ENCODE measurements around the gene ATXN1. TPM values are rescaled to one million over a fixed set of nuclear protein-coding genes. Genes with fewer than 3 reads are reported as not detected.

The ATXN1 gene
- total RNA-seq, 1 experiment from 2014 or later = 5.6 TPM

DNA sequence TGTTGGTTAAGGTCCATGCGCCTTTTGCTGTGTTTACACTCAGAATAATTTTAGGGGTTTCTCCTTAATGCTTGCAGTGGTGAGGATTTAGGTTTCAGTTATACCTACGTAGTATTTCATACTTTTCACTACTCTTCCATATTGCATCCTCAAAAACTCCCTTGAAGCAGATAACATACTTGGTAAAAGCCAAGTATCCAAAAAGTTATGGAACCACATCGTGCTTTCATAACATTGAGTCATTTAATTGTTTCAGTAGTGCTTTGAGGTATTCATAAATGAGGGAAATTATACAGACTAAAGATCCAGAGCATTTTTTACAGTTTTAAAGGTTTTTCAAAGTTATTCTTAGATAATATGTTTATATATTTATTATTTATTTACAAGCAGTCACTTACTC, 4.0 kb upstream of the ATXN1 start:
- Histone ChIP-seq H3K56ac (ENCODE audit: insufficient read length, low read depth, low read length) (no peak overlapping the region), H2BK20ac (ENCODE audit: low read depth, low read length, poor library complexity, severe bottlenecking) (no peak overlapping the region), H3K9me3 (ENCODE audit: control insufficient read depth, low read depth, low read length) (no peaks in the 10 kb centered on the region), H4K8ac (replicated peaks; ENCODE audit: insufficient read length, low read depth, low read length) (no peak overlapping the region), H3K4me1 (ENCODE audit: insufficient read depth, low read length) (peaks cover 2% of the 10 kb centered on the region; the same call in 1 of the 2 replicates), H4K20me1 (ENCODE audit: control insufficient read depth, insufficient read depth, insufficient read length) (peaks cover 3% of the 10 kb centered on the region), H2AFZ (ENCODE audit: low read length) (no peak overlapping the region), H3K27me3 (ENCODE audit: insufficient read depth, low read length) (no peaks in the 10 kb centered on the region), H4K5ac (ENCODE audit: insufficient read length, low read depth, low read length) (no peak overlapping the region), H2AK5ac (ENCODE audit: insufficient read length, low read length) (no peak overlapping the region), H3K23me2 (ENCODE audit: insufficient read length, low read depth, low read length, poor library complexity, severe bottlenecking) (peaks cover 11% of the 10 kb centered on the region), H2BK120ac (ENCODE audit: low read depth, low read length, poor library complexity, severe bottlenecking) (no peak overlapping the region), H3K9ac (ENCODE audit: extremely low read depth, insufficient read length, low read length) (no peak overlapping the region), H2BK12ac (ENCODE audit: insufficient read length, low read depth, low read length) (no peak overlapping the region), H3K14ac (ENCODE audit: insufficient read depth, low read length) (no peak overlapping the region), H3K18ac (ENCODE audit: insufficient read length, low read depth, low read length) (no peak overlapping the region), H3K4ac (ENCODE audit: low read depth, low read length) (no peak overlapping the region), H3T11ph (ENCODE audit: low read length) (no peak overlapping the region), H2BK5ac (ENCODE audit: insufficient read length, low read length) (no peak overlapping the region), H3K79me2 (ENCODE audit: insufficient read depth, low read length) (no peaks in the 10 kb centered on the region), H3K4me2 (ENCODE audit: insufficient read depth, insufficient read length, low read length) (no peak overlapping the region), H3K23ac (ENCODE audit: insufficient read length, low read depth, low read length) (no peak overlapping the region), H3K27ac (ENCODE audit: insufficient read length, low read depth, low read length) (no peak overlapping the region), H3K79me1 (ENCODE audit: insufficient read depth, low read depth, low read length, poor library complexity, severe bottlenecking) (no peaks in the 10 kb centered on the region), H4K91ac (ENCODE audit: insufficient read length, low read depth, low read length) (no peak overlapping the region), H2BK15ac (ENCODE audit: low read depth, low read length) (no peak overlapping the region)
- no CpG with 5 or more reads among the region's 3 CpGs for WGBS (ENCODE audit: extremely low coverage, insufficient read length, low lambda C conversion rate)
- H3K27me3 Mint-ChIP-seq (ENCODE audit: low read depth) = peaks cover 7% of the 10 kb centered on the region
- TF ChIP-seq, protein P1, sequence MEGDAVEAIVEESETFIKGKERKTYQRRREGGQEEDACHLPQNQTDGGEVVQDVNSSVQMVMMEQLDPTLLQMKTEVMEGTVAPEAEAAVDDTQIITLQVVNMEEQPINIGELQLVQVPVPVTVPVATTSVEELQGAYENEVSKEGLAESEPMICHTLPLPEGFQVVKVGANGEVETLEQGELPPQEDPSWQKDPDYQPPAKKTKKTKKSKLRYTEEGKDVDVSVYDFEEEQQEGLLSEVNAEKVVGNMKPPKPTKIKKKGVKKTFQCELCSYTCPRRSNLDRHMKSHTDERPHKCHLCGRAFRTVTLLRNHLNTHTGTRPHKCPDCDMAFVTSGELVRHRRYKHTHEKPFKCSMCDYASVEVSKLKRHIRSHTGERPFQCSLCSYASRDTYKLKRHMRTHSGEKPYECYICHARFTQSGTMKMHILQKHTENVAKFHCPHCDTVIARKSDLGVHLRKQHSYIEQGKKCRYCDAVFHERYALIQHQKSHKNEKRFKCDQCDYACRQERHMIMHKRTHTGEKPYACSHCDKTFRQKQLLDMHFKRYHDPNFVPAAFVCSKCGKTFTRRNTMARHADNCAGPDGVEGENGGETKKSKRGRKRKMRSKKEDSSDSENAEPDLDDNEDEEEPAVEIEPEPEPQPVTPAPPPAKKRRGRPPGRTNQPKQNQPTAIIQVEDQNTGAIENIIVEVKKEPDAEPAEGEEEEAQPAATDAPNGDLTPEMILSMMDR (conservative IDR thresholded peaks at IDR 0.05) = no peak
- peaks cover 16 to 21% of the 10 kb centered on the region in 2 experiments for H3K4me1 Mint-ChIP-seq
- H3K4me3 Mint-ChIP-seq = no peak overlapping the region
- H3K9me3 Mint-ChIP-seq = no peaks in the 10 kb centered on the region; a peak in 1 of 5 replicates
- no peak overlapping the region for H3K27ac Mint-ChIP-seq
- DNase-seq = no peak
- H3K36me3 Mint-ChIP-seq (ENCODE audit: insufficient read depth in 1 of 3, low read depth in 3 of 3) = no peaks in the 10 kb centered on the region
